ENCODE data around the gene RAB20.
"Not testable (repeated sequence)": the region's sequence is repeated elsewhere in the genome, so short reads cannot be mapped to it uniquely, and the experiment has no call there.

The RAB20 gene

DNA sequence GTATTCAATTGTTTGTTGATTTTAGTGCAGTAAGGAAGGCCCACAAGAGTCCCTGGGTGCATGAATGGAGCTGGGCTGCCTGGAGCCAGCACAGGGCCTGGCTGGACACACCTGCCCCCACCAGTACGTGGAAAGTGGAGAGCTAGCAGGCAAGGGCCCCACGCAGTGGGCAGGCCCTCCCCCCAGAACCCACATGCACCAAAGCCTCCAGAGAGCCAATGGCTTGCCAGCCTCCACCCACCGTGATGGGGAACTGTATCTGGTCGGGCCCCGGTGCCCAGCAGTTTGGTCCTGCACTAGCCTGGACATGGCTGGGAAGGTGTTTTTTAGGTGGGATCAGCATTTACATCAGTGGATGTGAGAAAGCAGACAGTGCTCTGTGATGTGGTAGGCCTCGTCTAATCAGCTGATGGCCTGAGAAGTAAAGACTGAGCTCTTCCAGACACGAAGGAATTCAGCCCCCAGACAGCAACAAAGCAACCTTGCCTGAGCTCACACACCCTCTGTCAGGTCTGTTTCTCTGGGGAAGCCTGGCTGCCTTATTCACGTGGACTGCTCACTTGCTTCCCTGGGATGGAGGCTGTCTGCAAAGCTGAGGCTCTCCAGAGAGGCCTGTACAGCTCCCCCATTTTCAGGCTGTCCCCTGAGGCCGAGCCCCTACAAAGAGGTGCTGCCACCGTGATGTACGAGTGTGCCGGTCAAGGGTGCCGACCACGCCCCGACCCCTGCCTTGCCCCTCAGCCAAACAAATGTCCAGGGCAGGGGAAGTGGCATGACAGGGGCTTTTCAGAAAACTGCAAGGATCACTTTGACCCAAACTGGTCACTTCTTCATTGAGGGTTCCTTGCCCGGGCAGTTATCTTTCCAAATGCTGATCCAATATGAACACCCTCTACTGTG lies 27.5 kb downstream of the RAB20 start:
- no peaks in the 10 kb centered on the region for H3K27me3 Mint-ChIP-seq
- H3K9me3 Mint-ChIP-seq = no peaks in the 10 kb centered on the region
- no peak overlapping the region for H3K27ac Mint-ChIP-seq
- H3K4me3 Mint-ChIP-seq = no peak overlapping the region
- H3K36me3 Mint-ChIP-seq (ENCODE audit: low read depth) = no peaks in the 10 kb centered on the region
- H3K4me1 Mint-ChIP-seq (ENCODE audit: low read depth) = peaks cover 15% of the 10 kb centered on the region

DNA sequence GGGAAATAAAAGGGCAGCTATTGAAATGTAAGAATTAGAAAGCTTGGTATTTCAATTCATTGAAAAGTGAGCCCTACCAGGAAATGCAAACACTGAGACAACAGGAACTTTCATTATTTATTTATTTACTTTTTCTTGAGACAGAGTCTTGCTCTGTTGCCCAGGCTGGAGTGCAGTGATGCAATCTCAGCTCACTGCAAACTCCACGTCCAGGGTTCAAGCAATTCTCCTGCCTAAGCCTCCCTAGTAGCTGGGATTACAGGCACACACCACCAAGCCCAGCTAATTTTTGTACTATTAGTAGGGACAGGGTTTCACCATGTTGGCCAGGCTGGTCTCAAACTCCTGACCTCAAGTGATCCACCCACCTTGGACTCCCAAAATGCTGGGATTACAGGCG lies 29.3 kb downstream of the RAB20 start:
- not testable (repeated sequence) for H3K4me1 Mint-ChIP-seq (ENCODE audit: low read depth); H3K27ac Mint-ChIP-seq; H3K9me3 Mint-ChIP-seq; H3K4me3 Mint-ChIP-seq; H3K27me3 Mint-ChIP-seq; H3K36me3 Mint-ChIP-seq (ENCODE audit: low read depth)

DNA sequence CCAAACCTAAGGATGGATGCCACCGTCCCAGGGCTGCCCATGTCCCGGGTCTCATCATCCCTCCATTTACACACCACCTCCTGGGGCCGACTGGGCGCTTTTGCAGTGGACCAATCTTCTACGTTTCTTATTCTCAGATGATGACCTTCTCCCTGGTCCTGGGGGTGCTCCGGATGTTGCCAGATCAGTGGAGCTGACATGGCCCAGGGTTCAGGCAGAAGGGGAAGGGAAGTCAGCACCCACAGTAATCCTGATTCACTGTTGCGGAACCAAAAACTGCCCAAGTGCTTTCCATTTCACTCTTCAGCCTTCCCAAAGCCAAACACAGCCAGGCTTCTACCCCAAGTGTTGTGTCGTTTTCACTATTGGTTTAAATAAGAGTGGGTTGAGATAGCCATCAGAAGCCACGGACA lies 29.8 kb downstream of the RAB20 start:
- no peaks in the 10 kb centered on the region for H3K36me3 Mint-ChIP-seq (ENCODE audit: low read depth)
- H3K4me3 Mint-ChIP-seq = no peak overlapping the region
- H3K27ac Mint-ChIP-seq = no peak overlapping the region
- H3K4me1 Mint-ChIP-seq (ENCODE audit: low read depth) = peaks cover 7% of the 10 kb centered on the region
- no peaks in the 10 kb centered on the region for H3K9me3 Mint-ChIP-seq
- H3K27me3 Mint-ChIP-seq = no peaks in the 10 kb centered on the region

DNA sequence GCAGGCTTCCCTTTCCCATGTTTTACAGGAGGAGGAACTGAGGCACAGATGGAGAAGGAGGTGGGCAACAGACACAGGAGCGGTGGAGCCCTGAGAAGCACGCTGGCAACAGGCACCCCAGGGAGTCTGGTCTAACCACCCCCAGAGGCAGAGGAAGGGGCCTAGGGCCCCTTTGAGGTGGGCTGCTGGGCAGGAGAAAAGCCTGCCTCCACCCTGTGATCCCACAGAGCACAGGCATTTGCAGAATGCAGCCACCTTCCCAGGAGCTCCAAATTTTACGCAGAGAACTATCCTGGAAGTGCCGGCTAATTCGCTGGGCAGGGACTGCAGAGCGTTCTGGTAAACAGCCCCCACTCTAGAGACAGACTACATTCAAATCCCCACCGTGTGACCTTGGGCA lies 30.4 kb downstream of the RAB20 start:
- Mint-ChIP-seq H3K4me1 (ENCODE audit: low read depth) (peaks cover 8% of the 10 kb centered on the region), H3K27me3 (no peaks in the 10 kb centered on the region), H3K9me3 (no peaks in the 10 kb centered on the region)

DNA sequence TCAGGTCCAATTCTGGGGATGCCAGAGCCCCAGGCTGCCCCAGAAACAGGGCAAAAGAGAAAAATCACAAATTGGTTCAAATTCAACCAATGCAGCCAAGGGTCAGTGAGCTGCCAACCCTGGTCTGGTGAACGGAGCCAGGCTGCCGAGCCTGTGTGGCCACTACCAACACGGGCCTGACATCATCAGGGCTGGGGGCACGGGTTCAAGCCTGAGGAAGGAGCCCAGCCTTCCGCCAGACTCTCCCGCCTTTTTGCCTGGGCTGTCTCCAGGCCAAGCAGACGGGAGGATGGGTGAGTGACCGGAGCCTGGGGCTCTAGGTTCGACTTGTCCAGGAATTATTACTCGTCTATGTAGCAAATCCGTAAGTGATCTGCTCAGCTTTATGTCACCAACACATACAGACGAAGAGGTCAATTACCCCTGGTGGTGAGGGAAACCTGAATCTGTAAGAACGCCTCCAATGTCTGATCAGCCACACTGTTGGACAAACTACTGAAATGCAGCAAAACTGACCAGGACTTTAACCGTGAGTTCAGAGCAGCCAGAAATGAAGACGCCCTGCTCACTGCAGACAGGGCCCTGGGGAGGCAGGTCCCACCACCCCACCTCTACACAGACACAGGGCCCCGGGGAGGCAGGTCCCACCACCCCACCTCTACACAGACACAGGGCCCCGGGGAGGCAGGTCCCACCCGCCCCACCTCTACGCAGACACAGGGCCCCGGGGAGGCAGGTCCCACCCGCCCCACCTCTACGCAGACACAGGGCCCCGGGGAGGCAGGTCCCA lies 31.8 kb downstream of the RAB20 start:
- peaks cover 19% of the 10 kb centered on the region for H3K4me1 Mint-ChIP-seq (ENCODE audit: low read depth)
- no peaks in the 10 kb centered on the region for H3K9me3 Mint-ChIP-seq
- no peak overlapping the region for H3K27ac Mint-ChIP-seq
- H3K36me3 Mint-ChIP-seq (ENCODE audit: low read depth) = no peaks in the 10 kb centered on the region
- no peak overlapping the region for H3K4me3 Mint-ChIP-seq
- H3K27me3 Mint-ChIP-seq = no peaks in the 10 kb centered on the region

More for the DNA sequence above, 30.4 kb downstream of the RAB20 start:
- no peak overlapping the region for H3K27ac Mint-ChIP-seq
- H3K4me3 Mint-ChIP-seq = no peak overlapping the region
- no peaks in the 10 kb centered on the region for H3K36me3 Mint-ChIP-seq (ENCODE audit: low read depth)

DNA sequence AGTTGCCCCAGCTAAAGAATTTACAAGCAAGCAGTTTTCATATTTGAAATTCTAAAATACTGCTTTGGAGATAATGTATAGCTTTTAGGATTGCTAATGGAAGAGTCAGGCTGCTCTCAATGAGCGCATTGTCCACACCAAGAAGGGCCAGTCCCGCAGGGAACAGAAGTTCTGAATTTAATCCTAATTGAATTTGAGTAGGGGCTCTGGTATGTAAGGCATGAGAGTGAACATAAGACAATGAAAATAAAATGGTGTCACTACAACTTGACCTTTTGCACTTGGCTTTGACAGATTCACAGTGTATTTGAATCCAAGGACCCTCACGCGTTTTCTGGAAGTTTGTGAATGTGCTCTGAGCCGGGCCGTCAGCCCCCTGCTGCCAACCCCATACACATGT lies 32.6 kb downstream of the RAB20 start:
- Mint-ChIP-seq H3K4me3 (no peak overlapping the region), H3K4me1 (ENCODE audit: low read depth) (peaks cover 27% of the 10 kb centered on the region), H3K36me3 (ENCODE audit: low read depth) (no peaks in the 10 kb centered on the region), H3K27me3 (no peaks in the 10 kb centered on the region), H3K27ac (no peak overlapping the region), H3K9me3 (no peaks in the 10 kb centered on the region)

DNA sequence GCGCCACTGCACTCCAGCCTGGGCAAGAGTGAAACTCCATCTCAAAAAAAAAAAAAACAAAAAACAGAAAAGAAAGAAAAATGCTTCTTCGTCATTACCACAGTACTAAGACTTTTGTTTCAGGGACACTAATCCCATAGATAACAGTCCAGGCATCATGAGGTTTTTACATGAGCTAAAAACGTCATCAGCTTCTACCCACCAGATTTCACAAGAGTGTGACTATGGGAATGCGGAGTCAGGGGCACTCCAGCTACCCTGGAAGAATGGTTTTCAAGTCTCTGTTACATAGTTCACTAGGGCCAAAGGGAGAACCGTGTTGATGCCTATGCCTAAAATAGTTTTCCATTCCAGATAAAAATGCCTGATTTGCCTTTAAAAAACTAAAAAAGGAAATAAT lies 33.2 kb downstream of the RAB20 start:
- no peak overlapping the region for H3K4me3 Mint-ChIP-seq
- H3K36me3 Mint-ChIP-seq (ENCODE audit: low read depth) = no peaks in the 10 kb centered on the region
- no peaks in the 10 kb centered on the region for H3K27me3 Mint-ChIP-seq
- H3K4me1 Mint-ChIP-seq (ENCODE audit: low read depth) = peaks cover 28% of the 10 kb centered on the region
- H3K9me3 Mint-ChIP-seq = no peaks in the 10 kb centered on the region
- no peak overlapping the region for H3K27ac Mint-ChIP-seq

DNA sequence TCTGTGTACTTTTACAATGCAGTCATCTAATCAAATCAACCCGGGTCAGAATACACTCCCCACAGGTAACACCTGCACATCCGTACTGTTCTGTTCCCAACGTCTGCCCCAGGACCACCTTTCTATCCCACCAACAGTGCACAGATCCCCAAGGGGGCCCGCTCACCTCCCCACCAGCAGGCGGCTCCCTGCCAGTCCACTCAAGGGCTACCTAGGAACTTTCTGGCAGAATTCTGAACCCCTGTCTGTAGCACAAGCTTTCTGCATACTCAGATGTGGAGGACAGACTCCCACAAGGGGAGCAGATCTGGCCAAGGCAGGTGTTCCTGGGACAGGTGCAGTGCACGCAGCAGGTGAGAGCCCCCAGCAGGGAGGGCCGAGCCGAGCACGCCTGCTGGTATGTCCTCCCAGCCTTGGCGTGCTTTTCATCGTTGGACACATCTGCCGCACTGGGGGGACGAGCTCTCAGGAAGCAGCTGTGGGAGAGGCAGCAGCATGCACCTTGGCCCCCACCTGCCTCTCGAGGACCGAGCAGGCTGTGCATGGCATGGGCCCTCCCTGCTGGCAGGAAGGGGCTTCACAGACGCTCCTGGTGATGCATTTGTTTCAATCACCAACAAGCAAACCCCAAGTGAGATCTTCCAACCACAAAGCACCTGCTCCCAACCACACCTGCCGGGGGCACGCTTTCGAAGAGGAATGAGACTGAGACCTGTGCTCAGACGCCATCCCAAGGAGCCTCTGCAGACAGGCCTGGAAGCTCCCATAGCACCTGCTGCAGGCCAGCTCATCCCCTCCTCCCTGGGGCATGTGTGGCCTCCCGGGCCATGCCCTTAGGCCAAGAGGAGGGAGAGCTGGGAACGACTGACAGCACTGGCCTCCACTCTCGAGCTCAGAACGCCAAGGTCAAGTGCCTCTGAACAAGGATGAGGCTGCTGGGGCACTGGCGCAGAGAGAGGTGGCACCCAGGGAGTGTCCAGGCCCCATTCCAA lies 35.9 kb downstream of the RAB20 start:
- Mint-ChIP-seq H3K36me3 (ENCODE audit: low read depth) (no peaks in the 10 kb centered on the region), H3K27ac (no peak overlapping the region), H3K9me3 (no peaks in the 10 kb centered on the region), H3K4me3 (no peak overlapping the region), H3K27me3 (no peaks in the 10 kb centered on the region), H3K4me1 (ENCODE audit: low read depth) (peaks cover 28% of the 10 kb centered on the region)

DNA sequence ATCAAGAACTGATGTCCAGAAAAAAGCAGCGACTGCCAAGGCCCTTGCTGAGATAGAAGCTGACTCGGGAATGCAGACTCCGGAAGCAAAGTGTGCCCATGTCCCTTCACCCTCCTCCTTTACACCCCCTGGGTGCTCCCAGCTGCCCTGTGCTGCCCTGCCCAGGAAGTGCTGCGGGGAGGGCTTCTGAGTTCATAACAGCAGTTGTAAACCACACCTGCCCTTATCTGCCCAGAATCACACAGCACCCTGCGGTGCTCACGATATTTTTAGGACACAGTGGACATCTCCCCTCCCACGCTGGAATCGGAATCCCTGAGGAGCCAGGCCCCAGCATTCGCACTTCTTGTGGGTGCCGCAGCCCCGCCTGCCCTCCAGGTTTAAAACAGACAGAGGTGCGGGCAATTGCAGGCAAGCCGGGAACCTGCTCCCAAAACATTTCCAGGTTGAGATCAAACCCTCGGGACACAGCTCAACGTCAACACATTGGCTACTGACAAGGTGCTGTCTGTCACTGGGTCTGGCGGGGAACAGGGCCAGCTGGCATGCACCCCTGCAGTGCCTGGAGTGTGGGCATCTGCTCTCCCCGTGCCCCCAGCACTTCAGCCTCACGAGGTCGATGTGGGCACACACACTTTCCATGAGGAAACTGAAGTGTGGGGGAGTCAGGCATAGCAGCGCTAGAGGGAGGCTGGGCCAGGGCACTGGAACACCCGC lies 36.8 kb downstream of the RAB20 start:
- Mint-ChIP-seq H3K27me3 (no peaks in the 10 kb centered on the region), H3K4me1 (ENCODE audit: low read depth) (peaks cover 28% of the 10 kb centered on the region), H3K4me3 (no peak overlapping the region), H3K36me3 (ENCODE audit: low read depth) (no peaks in the 10 kb centered on the region), H3K9me3 (no peaks in the 10 kb centered on the region), H3K27ac (no peak overlapping the region)

DNA sequence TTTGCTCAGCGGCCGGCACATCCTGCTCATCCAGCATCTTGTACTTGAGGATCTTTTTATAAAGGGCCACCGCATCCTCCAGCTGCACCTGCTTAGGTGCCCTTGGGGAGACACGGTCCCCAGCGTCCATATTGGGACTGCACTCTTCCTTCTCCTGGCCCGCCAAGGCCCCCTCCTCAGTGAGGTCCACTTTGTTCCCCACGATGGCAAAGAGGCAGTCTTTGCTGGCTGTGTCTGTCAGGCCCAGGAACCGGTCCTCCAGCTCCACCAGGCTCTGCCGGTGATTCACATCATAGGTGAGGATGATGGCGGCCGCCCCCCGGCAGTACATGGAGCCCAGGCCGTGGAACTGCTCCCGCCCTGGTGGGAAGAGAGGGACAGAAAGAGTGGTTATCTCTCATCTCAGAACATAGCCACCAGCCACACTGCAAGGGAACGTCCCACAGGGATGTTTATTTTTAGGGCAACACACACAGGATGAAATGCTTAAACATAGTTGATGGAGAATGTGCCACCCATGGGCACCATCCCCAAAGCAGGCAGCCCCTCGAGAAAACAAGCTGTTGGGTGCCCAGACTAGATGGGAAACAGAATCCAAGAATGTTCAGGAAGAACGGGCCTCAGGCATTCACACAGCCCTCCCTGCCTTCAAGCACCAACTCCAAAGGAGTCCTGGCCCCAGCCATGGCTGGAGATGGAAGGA lies 37.5 kb downstream of the RAB20 start:
- H3K4me1 Mint-ChIP-seq (ENCODE audit: low read depth) = peaks cover 28% of the 10 kb centered on the region
- H3K27me3 Mint-ChIP-seq = no peaks in the 10 kb centered on the region
- H3K9me3 Mint-ChIP-seq = no peaks in the 10 kb centered on the region
- no peaks in the 10 kb centered on the region for H3K36me3 Mint-ChIP-seq (ENCODE audit: low read depth)
- no peak overlapping the region for H3K27ac Mint-ChIP-seq
- H3K4me3 Mint-ChIP-seq = no peak overlapping the region

DNA sequence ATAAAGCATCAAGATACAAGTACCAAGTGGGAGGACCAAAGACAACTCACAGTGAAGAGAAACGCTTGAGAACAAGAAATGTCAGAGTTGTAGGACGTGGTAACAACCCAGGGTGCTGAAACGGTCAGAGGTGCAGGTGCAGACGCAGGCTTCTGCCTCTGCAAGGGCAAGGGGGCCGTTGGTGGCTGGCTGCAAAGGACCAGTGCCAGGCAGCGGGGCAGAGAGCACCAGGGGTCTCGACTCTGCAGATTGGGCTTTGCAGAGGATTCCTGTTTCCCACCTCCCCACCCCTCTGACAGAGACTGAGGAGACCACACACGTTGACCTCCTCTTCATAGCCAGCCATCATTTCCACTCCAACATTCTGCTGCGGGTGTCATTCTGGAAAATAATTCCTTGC lies 38.3 kb downstream of the RAB20 start:
- Mint-ChIP-seq H3K4me1 (ENCODE audit: low read depth) (peaks cover 28% of the 10 kb centered on the region), H3K27ac (no peak overlapping the region), H3K36me3 (ENCODE audit: low read depth) (no peaks in the 10 kb centered on the region), H3K4me3 (no peak overlapping the region), H3K27me3 (no peaks in the 10 kb centered on the region), H3K9me3 (no peaks in the 10 kb centered on the region)

DNA sequence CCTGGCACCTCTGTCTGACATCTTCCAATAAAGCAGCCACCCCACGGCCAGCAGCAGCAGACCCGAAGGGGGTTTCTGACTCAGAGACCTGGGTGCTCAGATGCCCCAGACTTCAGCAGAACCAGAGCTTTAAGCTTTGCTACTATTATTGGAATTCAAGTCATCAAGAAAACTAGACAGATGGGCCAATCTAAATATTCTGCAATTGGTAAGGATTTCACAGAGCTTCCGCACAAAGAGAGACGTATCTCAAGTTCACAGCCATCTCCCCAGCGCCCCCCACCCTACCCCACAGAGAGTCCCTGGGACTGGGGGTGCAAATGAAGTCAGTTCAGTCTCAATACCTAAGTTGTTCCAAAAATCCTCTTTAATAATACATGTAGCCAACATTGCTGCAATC lies 38.8 kb downstream of the RAB20 start:
- Mint-ChIP-seq H3K9me3 (no peaks in the 10 kb centered on the region), H3K27me3 (no peaks in the 10 kb centered on the region), H3K4me3 (no peak overlapping the region), H3K4me1 (ENCODE audit: low read depth) (peaks cover 28% of the 10 kb centered on the region), H3K27ac (no peak overlapping the region), H3K36me3 (ENCODE audit: low read depth) (no peaks in the 10 kb centered on the region)

DNA sequence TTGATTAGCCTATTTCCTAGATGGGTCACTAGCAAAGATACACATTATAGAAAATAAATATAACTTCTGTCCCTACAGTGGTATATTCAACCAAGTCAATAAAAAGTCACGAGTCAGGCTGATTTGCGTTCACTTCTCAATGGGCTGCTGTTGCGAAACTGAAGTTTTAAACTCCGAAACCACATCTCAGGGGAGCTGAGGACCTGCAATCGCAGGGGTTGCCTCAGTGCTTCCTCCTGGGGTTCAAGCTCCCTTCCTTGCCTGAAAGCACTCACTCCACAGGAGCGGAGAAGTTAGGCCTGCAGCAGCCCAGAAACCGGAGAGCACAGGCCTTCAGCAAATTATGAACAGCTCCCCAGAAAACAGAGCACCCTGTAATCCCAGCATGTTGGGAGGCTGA lies 39.6 kb downstream of the RAB20 start:
- Mint-ChIP-seq H3K4me1 (ENCODE audit: low read depth) (peaks cover 28% of the 10 kb centered on the region), H3K36me3 (ENCODE audit: low read depth) (no peaks in the 10 kb centered on the region), H3K4me3 (no peak overlapping the region), H3K9me3 (no peaks in the 10 kb centered on the region), H3K27me3 (no peaks in the 10 kb centered on the region), H3K27ac (no peak overlapping the region)

DNA sequence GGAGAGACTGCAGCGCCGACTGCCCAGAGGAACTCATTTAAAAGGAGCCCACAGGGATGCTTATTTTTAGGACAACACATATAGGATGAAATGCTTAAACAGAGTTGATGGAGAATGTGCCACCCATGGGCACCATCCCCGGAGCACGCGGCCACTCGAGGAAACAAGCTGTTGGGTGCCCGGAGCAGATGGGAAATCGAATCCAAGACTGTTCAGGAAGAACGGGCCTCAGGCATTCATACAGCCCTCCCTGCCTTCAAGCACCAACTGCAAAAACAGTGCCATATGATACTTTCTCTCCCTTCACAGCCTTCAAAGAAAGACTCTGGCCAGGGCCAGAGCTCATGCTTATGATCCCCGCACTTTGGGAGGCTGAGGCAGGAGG lies 40.2 kb downstream of the RAB20 start:
- Mint-ChIP-seq H3K36me3 (ENCODE audit: low read depth) (no peaks in the 10 kb centered on the region), H3K4me3 (no peak overlapping the region), H3K9me3 (no peaks in the 10 kb centered on the region), H3K4me1 (ENCODE audit: low read depth) (peaks cover 24% of the 10 kb centered on the region), H3K27ac (no peak overlapping the region), H3K27me3 (no peaks in the 10 kb centered on the region)

Data from stimulated activated naive CD8-positive, alpha-beta T cell treated with anti-CD3 and anti-CD28 coated beads, Interleukin-15, Interleukin-2, amounts not matched to agents 100 ng/mL and 50 ng/mL, for 24 hours (primary cell).